IMR-90 (cell line): Measurements from ENCODE around the gene FAAP20. TPM values are rescaled to one million over a fixed set of nuclear protein-coding genes. Genes with fewer than 3 reads are reported as not detected.

Experiments used
- ATAC-seq: fragments of 200-7000 bp; cut with Tn5 transposase; 2 replicates; pipeline ENCODE4 v1.9.1; 2020; ENCODE audit warnings: low read depth, mild to moderate bottlenecking, moderate library complexity
- BruUV-seq: library from RNA; stranded (reverse); fragments of 400-500 nt; replicated peaks from 2 replicates; lab custom pipeline; 2021; lab: Mats Ljungman, UMichigan
- CTCF ChIA-PET: fragments of 300-600 bp; formaldehyde crosslinking; extraction: SDS; loops from one replicate; lab custom pipeline; 2021; ENCODE audit warnings: antibody characterized with exemption; lab: Yijun Ruan, JAX
- POLR2A ChIA-PET: fragments of 300-600 bp; sonication (Branson Sonifier 250); formaldehyde crosslinking; loops from one replicate; lab custom pipeline; 2022; ENCODE audit warnings: antibody characterized with exemption; ENCODE audit not compliant: unreplicated experiment; lab: Charles Lee
- DNase-seq: peaks from one replicate; pipeline ENCODE4 v3.0.0; 2013
- H2AFZ ChIP-seq: replicated peaks from 2 replicates; pipeline ENCODE3; 2013; ENCODE audit warnings: low read length, mild to moderate bottlenecking; ENCODE audit not compliant: poor library complexity
- H2AK5ac ChIP-seq: 2 replicates; pipeline ENCODE4 v1.6.1; 2013; ENCODE audit warnings: low read depth, low read length, inconsistent platforms
- H2AK9ac ChIP-seq: replicated peaks from 2 replicates; pipeline ENCODE3; 2013; ENCODE audit warnings: mild to moderate bottlenecking, low read depth, low read length, moderate library complexity; ENCODE audit not compliant: poor library complexity
- H2BK120ac ChIP-seq: 2 replicates; pipeline ENCODE4 v1.6.1; 2013; ENCODE audit warnings: low read depth, low read length, inconsistent platforms
- H2BK15ac ChIP-seq: 3 replicates; pipeline ENCODE4 v1.6.1; 2013; ENCODE audit warnings: low read depth, low read length, inconsistent platforms
- H2BK20ac ChIP-seq: 2 replicates; pipeline ENCODE4 v1.6.1; 2013; ENCODE audit warnings: low read depth, mild to moderate bottlenecking, inconsistent platforms, low read length, moderate library complexity
- H2BK5ac ChIP-seq: 2 replicates; pipeline ENCODE4 v1.6.1; 2013; ENCODE audit warnings: mild to moderate bottlenecking, low read depth, low read length, inconsistent platforms; ENCODE audit not compliant: poor library complexity, severe bottlenecking
- H3K14ac ChIP-seq: replicated peaks from 2 replicates; pipeline ENCODE4 v1.6.1; 2013; ENCODE audit warnings: low read depth, low read length, inconsistent platforms
- H3K18ac ChIP-seq: 2 replicates; pipeline ENCODE4 v1.6.1; 2013; ENCODE audit warnings: low read depth, low read length, control low read depth
- H3K23ac ChIP-seq: 2 replicates; pipeline ENCODE4 v1.6.1; 2013; ENCODE audit warnings: low read depth, low read length, inconsistent platforms
- H3K27ac ChIP-seq: 2 replicates; pipeline ENCODE4 v1.5.1; 2013; ENCODE audit warnings: mild to moderate bottlenecking, control low read depth, low read length; ENCODE audit not compliant: insufficient read depth
- H3K27me3 ChIP-seq: 2 replicates; pipeline ENCODE4 v1.6.1; 2013; ENCODE audit warnings: low read length; ENCODE audit not compliant: control insufficient read depth, insufficient read depth
- H3K36me3 ChIP-seq: 2 replicates; pipeline ENCODE4 v1.6.1; 2013; ENCODE audit warnings: low read length, mixed read lengths; ENCODE audit not compliant: control insufficient read depth, insufficient read depth
- H3K4ac ChIP-seq: 2 replicates; pipeline ENCODE4 v1.6.1; 2013; ENCODE audit warnings: low read depth, low read length, inconsistent platforms
- H3K4me1 ChIP-seq: 2 replicates; pipeline ENCODE4 v1.6.1; 2013; ENCODE audit warnings: low read length, mixed read lengths; ENCODE audit not compliant: control insufficient read depth, insufficient read depth
- H3K4me2 ChIP-seq: 2 replicates; pipeline ENCODE4 v1.6.1; 2013; ENCODE audit warnings: low read depth, mild to moderate bottlenecking, control low read depth, low read length, moderate library complexity
- H3K4me3 ChIP-seq: 2 replicates; pipeline ENCODE4 v1.5.1; 2013; ENCODE audit warnings: low read depth, mild to moderate bottlenecking, control low read depth, low read length, moderate library complexity; ENCODE audit not compliant: insufficient read depth
- H3K56ac ChIP-seq: 2 replicates; pipeline ENCODE4 v1.6.1; 2013; ENCODE audit warnings: low read length, inconsistent platforms; ENCODE audit not compliant: insufficient read depth; ENCODE audit errors: extremely low read depth
- H3K79me1 ChIP-seq, 2 experiments: 2 replicates each; pipeline ENCODE4 v1.6.1; 2013; ENCODE audit warnings: low read length in 2 of 2, inconsistent platforms in 1 of 2, low read depth in 1 of 2
- H3K9ac ChIP-seq: 2 replicates; pipeline ENCODE4 v1.6.1; 2013; ENCODE audit warnings: low read depth, low read length, control low read depth
- H3K9me1 ChIP-seq: 2 replicates; pipeline ENCODE4 v1.6.1; 2013; ENCODE audit warnings: low read length, inconsistent platforms; ENCODE audit not compliant: insufficient read depth
- H3K9me3 ChIP-seq: 2 replicates; pipeline ENCODE4 v1.6.1; 2013; ENCODE audit warnings: low read length; ENCODE audit not compliant: control insufficient read depth, insufficient read depth
- H4K20me1 ChIP-seq: 2 replicates; pipeline ENCODE4 v1.6.1; 2013; ENCODE audit warnings: low read length, inconsistent platforms; ENCODE audit not compliant: insufficient read depth
- H4K5ac ChIP-seq: 2 replicates; pipeline ENCODE4 v1.6.1; 2013; ENCODE audit warnings: mild to moderate bottlenecking, low read depth, low read length, control low read depth
- H4K8ac ChIP-seq, 2 experiments: 2 replicates each; pipeline ENCODE4 v1.6.1; 2013; ENCODE audit warnings: low read depth in 2 of 2, low read length in 2 of 2, control low read depth in 1 of 2, inconsistent platforms in 1 of 2
- H4K91ac ChIP-seq: 2 replicates; pipeline ENCODE4 v1.6.1; 2013; ENCODE audit warnings: low read depth, low read length, inconsistent platforms; ENCODE audit not compliant: insufficient read depth
- BHLHE40 ChIP-seq: fragments of 150-350 bp; IDR thresholded peaks from 2 replicates; pipeline ENCODE4 v1.6.1; 2016; ENCODE audit warnings: mild to moderate bottlenecking, low read depth, low read length
- CEBPB ChIP-seq: IDR thresholded peaks from 2 replicates; pipeline ENCODE4 v1.6.1; 2012; ENCODE audit warnings: low read depth, low read length, improper control_type of control experiment
- ELK1 ChIP-seq: fragments of 150-350 bp; IDR thresholded peaks from 2 replicates; pipeline ENCODE4 v1.6.1; 2016; ENCODE audit warnings: low read depth, mild to moderate bottlenecking, low read length, moderate library complexity, borderline replicate concordance
- FOS ChIP-seq: fragments of 150-350 bp; IDR thresholded peaks from 2 replicates; pipeline ENCODE4 v1.6.1; 2016; ENCODE audit warnings: low read depth, low read length
- MAFK ChIP-seq: IDR thresholded peaks from 2 replicates; pipeline ENCODE4 v1.6.1; 2012; ENCODE audit warnings: low read depth, low read length, improper control_type of control experiment
- NFE2L2 ChIP-seq: fragments of 150-350 bp; IDR thresholded peaks from 2 replicates; pipeline ENCODE4 v1.6.1; 2016; ENCODE audit warnings: low read depth, mild to moderate bottlenecking, low read length
- POLR2A ChIP-seq: IDR thresholded peaks from 2 replicates; pipeline ENCODE4 v1.6.1; 2012; ENCODE audit warnings: mild to moderate bottlenecking, low read depth, low read length
- RAD21 ChIP-seq: IDR thresholded peaks from 2 replicates; pipeline ENCODE4 v1.6.1; 2012; ENCODE audit warnings: low read length, improper control_type of control experiment
- SMC3 ChIP-seq: fragments of 150-350 bp; IDR thresholded peaks from 2 replicates; pipeline ENCODE4 v1.6.1; 2016; ENCODE audit warnings: low read depth, mild to moderate bottlenecking, antibody characterized with exemption, low read length, moderate library complexity
- USF2 ChIP-seq: fragments of 150-350 bp; IDR thresholded peaks from 2 replicates; pipeline ENCODE4 v1.6.1; 2017; ENCODE audit warnings: mild to moderate bottlenecking, antibody characterized with exemption, low read length, low read depth
- WGBS, 2 experiments: methylation state at CpG; one replicate each; pipeline versions ENCODE4 v1.1.5 to v1.1.7; 2013; ENCODE audit warnings: missing lambda C conversion rate in 2 of 2; ENCODE audit not compliant: insufficient read length in 1 of 2; ENCODE audit errors: extremely low coverage in 2 of 2; 5-methylcytosine and 5-hydroxymethylcytosine counted together
- dilution Hi-C: fragments of 300-500 bp; cut with HindIII; formaldehyde crosslinking; loops from one replicate; pipeline ENCODE4 v1.14.3; 2018; ENCODE audit warnings: low sequenced_read_pairs; ENCODE audit not compliant: unreplicated experiment
- in situ Hi-C: fragments of 300-500 bp; cut with MboI; formaldehyde crosslinking; loops from 3 replicates; pipeline ENCODE4 v1.14.3; 2019; ENCODE audit warnings: low sequenced_read_pairs, inconsistent platforms, mixed read lengths
- intact Hi-C: fragments of 100-400 bp; cut with micrococcal nuclease; formaldehyde crosslinking; loops from 2 replicates; pipeline ENCODE4 v1.10.0; 2022
- polyA plus RNA-seq, 3 experiments: library from polyadenylated mRNA; depleted of rRNA; stranded (reverse); fragments of >200 nt; gene quantifications; 2 replicates each; pipeline ENCODE4 v1.2.3, GENCODE V29; 2012; ENCODE audit warnings: low replicate concordance in 1 of 3
- total RNA-seq: library from RNA; depleted of rRNA; stranded (reverse); fragments of >200 nt; gene quantifications from 2 replicates; pipeline ENCODE4 v1.2.3, GENCODE V29; 2012

The FAAP20 gene
- total and polyA plus RNA-seq, 2 of the 4 experiments (the other 2 are of a cell fraction): 6.5 to 31.5 TPM

DNA sequence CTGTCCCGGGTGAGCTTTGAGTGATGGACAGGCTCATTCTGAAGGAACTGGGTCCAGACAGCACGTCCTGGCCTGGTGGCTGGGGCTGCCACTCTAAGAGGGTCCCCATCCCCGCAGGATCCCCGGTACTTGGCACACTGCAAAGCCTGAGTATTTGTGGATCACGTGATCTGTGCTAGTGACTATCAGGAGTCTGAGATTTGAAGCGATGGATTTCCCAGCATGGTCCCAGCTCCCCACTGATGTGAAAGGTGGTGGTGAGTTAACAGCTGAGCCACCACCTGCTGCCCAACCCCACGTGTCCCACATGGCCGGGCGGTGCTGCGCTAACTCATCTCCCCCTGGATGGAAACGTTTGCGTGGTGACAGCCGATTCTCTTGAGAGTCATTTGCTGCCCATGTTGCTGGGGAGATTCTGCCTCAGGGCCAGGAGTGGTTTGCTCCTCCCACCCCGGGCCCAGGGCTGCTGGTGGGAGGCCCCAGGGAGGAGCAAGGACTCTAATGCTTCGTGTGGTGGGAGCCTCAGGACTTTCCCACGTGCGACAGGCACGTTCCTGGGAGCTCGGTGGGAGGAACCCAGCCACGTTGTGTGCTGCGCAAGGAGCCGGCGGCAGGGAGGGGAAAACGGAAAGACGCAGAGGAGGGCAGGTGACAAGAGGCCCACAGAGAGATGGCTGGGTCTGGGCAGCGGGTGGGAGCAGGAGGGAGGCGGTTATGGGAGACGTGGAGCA lies 15.1 kb downstream of the FAAP20 start:
- Histone ChIP-seq H2BK5ac (no peak overlapping the region), H3K14ac (no peak overlapping the region), H3K4ac (no peak overlapping the region), H2AK5ac (no peak overlapping the region), H3K79me1 (no peaks in the 10 kb centered on the region), H2AK9ac (no peak overlapping the region), H3K9me3 (no peaks in the 10 kb centered on the region), H3K27me3 (no peaks in the 10 kb centered on the region), H2BK15ac (no peak overlapping the region), H2BK20ac (no peak overlapping the region), H3K36me3 (peaks cover 2% of the 10 kb centered on the region; the same call in 1 of the 2 replicates), H3K9ac (no peak overlapping the region), H2AFZ (no peak overlapping the region), H3K4me2 (no peak overlapping the region), H4K20me1 (no peaks in the 10 kb centered on the region), H3K23ac (no peak overlapping the region), H3K27ac (no peak overlapping the region), H3K4me3 (no peak overlapping the region), H4K5ac (no peak overlapping the region), H4K8ac (no peak overlapping the region), H4K91ac (no peak overlapping the region), H2BK120ac (no peak overlapping the region), H3K4me1 (no peaks in the 10 kb centered on the region), H3K9me1 (no peaks in the 10 kb centered on the region), H3K18ac (no peak overlapping the region), H3K56ac (no peak overlapping the region)
- TF ChIP-seq CEBPB (no peak), RAD21 (no peak), USF2 (no peak), FOS (no peak), BHLHE40 (no peak), SMC3 (no peak), ELK1 (no peak), POLR2A (no peak), NFE2L2 (no peak), MAFK (no peak)
- no TSS peak for BruUV-seq
- in situ Hi-C loops (loop anchor here (25.0 kb wide), 1 partner anchor 358 kb away; the partner anchor contains the start of genes HES5 and PANK4), dilution Hi-C loops (no loop called here), intact Hi-C loops (no loop called here)
- no peak for DNase-seq
- ChIA-PET CTCF (no interaction called here), POLR2A (no interaction called here)
- ATAC-seq: no peak
- 71% methylated on average over 11 of the region's 28 CpGs; no CpG with 5 or more reads in 1 of the 2 experiments for WGBS, 2 experiments
